ENCODE results near the gene ANKLE1.

DNA sequence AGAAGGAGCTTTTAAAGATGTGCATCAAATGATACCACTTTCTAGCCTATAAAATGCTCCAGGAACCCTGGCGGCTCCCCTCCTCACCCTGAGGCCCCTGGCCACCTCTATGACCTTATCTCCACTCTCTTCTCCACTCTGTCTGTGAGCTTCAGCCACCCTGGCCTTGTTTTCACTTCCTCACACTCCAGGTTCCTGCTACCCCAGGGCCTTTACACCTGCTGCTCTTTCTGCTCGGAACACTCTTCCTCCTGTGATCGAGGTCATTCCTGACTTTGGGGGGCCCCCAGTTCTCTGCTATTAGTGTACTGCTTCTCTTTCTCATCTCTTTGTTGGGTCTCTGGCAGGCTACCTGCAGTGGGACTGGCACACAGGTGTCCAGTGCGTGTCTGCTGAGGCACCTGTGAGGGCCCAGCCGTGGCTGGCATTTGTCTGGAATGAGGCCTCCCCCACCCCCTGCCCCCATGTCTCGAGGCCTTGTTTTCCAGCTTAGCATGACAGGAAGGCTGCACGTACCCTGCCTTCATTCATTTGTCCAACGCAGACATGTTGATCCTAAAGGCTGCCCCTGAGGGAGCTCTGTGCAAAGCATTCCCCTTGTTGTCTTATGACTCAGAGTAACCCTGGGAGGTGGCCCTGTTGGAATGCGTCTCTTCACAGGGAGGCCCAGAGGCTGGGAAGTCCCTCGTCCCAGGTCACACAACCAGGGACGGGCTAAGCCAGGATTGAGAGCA is 29.9 kb downstream of the ANKLE1 start:
- TF ChIP-seq, protein P1, sequence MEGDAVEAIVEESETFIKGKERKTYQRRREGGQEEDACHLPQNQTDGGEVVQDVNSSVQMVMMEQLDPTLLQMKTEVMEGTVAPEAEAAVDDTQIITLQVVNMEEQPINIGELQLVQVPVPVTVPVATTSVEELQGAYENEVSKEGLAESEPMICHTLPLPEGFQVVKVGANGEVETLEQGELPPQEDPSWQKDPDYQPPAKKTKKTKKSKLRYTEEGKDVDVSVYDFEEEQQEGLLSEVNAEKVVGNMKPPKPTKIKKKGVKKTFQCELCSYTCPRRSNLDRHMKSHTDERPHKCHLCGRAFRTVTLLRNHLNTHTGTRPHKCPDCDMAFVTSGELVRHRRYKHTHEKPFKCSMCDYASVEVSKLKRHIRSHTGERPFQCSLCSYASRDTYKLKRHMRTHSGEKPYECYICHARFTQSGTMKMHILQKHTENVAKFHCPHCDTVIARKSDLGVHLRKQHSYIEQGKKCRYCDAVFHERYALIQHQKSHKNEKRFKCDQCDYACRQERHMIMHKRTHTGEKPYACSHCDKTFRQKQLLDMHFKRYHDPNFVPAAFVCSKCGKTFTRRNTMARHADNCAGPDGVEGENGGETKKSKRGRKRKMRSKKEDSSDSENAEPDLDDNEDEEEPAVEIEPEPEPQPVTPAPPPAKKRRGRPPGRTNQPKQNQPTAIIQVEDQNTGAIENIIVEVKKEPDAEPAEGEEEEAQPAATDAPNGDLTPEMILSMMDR (conservative IDR thresholded peaks at IDR 0.05 in 1 of 2, IDR thresholded peaks at IDR 0.05 in 1 of 2; ENCODE audit: low read depth in 1 of 2, low read length in 2 of 2): no peak
- no peak for TF ChIP-seq EZH2 (IDR thresholded peaks at IDR 0.05; ENCODE audit: low read length, missing control alignments)

Data from fibroblast of lung (primary cell).